ENCODE results near the gene NPS.

The NPS gene, protein sequence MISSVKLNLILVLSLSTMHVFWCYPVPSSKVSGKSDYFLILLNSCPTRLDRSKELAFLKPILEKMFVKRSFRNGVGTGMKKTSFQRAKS

DNA sequence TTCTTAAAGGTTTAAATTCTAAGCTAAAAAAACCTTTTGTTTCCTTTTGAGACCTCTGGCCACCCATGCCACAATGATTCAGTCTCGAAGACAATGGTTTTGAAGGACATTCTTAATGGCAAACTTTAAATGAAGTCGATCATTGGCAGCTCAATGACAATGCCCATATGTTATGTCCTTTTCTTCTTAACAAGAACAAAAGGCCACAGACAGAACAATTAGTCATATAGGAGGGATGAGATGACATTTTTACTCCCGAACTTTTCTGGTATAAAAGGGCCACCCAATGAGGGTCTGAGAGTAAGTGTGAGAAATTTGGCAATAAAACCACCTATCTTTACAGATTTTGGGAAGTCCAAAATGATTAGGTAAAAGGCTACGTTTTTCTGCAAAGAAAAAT is at the start of gene NPS:
TSS of gene NPS (plus strand) at position 301 of the 400 bp plus-strand sequence. CDS start at position 361, 60 bp downstream.
- no peak for DNase-seq

GRCh38 chr10:127500127-127500526 is 49.0 kb upstream of the NPS start:
- no peak for DNase-seq

GRCh38 chr10:127506094-127506493 is 43.0 kb upstream of the NPS start:
- no peak for DNase-seq

- DNase-seq: no peak
Observed at GRCh38 chr10:127522298-127522697, 26.8 kb upstream of the NPS start.

GRCh38 chr10:127523476-127523875 is 25.6 kb upstream of the NPS start:
- no peak for DNase-seq

- DNase-seq: no peak
Observed at GRCh38 chr10:127524229-127524628, 24.9 kb upstream of the NPS start.

DNA sequence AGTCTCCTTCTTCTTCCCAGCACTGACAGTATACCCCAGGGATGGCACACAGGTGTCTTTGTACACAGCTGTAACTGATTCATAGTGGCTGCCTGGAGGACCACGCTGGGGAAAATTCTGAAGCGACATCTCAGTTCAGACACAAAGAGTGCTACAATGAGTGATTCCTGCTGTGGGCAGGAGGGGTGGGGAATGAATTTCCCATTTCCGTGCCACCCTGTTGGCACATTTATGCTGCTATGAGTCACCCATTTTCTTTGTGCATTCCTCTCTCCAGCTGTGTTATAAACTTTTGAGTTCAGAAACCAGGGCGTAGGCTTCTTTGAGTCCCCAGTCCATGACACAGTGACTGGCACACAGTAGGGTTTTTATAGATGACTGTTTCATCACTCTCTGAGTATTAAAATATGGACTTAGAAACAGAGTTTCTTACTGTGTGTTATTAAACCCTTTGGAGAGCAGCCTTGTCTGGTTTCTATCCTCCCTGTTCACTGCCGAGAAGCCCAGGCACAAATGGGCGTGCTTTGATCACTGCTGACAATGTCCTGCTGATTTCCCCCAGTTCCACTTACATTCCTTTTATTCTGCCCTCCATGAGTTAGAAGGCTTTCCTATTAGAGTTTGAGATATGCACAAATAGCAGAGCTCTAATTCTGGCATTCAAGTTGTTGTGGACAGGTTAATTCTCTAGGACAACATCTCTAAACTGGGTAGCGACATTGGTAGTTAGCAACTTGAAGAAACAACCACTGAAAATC is 24.0 kb upstream of the NPS start:
- DNase-seq: no peak

GRCh38 chr10:127525686-127526085 is 23.4 kb upstream of the NPS start:
- DNase-seq: no peak

DNA sequence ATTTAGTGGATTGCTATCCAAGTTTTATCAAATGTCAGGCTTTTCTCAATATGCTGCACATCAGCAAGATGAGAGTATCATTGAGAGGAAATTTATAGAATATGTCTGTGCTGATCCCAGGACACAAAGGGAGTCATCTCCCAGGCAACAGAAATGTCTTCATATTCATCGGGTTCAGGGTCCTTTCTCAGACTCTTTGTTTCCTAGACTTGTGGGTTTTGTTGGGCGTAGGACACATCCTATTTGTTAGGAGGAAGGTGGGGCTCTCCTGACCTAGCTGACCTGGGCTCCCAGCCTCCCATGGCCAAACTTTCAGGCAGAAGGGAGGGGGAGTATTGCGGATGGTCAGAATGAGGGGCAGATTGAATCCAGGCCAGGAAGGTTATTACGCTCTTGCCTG is 22.9 kb upstream of the NPS start:
- DNase-seq: no peak

- no peak for DNase-seq
Observed at GRCh38 chr10:127527320-127527719, 21.8 kb upstream of the NPS start.

DNA sequence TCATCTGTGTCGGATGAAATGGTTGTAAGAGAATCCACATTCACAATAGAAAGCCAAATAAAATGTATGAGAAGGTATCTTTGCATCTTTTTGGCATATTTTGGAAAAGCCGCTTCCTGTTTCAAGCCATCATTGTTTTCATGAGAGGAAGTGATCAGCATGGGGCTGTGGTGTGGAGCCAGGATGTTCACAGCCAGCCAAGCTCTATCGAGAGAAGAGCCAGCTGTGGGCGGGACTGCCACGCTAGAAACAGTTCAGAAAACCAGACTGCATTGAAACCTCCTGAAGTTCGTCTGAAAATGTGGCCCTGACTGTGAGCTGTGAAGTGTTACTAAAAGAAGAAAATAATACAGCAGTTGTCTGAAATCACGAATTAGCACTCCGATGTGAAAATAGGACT is 21.2 kb upstream of the NPS start:
- DNase-seq: no peak

- no peak for DNase-seq
Observed at GRCh38 chr10:127532193-127532592, 16.9 kb upstream of the NPS start.

DNA sequence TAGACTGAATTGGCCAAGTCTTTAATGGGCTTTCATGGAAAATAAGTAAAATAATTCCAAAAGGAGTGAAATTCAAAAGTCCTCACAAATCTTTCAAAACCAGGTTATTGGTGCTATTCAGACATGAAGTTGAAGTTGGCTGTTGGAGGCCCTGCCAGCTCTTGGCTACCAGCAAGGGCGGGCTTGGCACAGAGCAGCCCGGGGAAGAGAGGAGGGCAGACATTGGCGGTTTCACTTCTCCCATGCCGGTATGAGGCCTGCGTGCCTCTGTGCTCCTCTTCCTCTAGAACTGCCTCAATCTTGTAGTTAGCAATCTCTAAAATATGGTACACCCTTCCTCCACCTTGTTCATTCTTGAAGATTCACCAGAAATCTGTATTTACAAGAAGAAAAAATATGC is 16.4 kb upstream of the NPS start:
- DNase-seq: no peak

DNA sequence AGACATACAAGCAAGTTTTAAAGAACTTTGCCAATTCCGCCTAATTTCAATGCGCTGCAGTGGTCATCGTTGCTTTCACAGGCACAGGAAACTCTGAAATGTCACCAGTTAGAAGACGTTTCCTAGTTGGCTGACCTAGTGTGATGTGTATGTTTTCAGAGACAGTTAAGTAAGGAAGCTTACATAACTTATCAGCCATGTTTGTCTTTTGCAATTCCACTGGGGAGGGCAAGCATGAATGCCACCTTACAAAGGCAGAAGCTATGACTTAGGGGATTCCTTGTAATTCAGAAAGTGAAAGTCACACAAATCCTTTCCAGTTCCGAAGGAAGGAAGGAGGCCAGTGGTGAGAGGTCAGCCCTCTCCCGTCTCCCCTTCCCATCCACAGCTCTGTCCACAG is 15.0 kb upstream of the NPS start:
- DNase-seq: no peak

DNA sequence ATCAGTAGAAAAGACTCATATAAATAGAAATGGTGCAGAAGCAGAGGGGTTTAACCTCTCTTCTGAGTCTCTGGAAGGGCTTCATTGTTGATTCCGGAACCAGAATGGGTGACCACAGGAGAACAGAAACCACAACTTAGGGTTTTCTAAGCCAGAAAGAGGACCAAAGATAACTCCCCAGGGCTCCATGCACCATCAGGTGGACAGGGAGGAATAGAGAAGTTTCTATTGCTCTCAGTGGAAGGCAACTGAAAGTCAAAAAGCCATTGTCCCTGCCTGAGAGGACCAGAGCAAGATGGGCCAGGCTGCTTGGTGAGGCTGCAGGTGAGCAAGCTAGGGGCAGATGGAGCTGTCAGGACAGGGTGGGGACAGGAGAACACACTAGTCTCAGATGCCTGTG is 14.6 kb upstream of the NPS start:
- DNase-seq: no peak

DNA sequence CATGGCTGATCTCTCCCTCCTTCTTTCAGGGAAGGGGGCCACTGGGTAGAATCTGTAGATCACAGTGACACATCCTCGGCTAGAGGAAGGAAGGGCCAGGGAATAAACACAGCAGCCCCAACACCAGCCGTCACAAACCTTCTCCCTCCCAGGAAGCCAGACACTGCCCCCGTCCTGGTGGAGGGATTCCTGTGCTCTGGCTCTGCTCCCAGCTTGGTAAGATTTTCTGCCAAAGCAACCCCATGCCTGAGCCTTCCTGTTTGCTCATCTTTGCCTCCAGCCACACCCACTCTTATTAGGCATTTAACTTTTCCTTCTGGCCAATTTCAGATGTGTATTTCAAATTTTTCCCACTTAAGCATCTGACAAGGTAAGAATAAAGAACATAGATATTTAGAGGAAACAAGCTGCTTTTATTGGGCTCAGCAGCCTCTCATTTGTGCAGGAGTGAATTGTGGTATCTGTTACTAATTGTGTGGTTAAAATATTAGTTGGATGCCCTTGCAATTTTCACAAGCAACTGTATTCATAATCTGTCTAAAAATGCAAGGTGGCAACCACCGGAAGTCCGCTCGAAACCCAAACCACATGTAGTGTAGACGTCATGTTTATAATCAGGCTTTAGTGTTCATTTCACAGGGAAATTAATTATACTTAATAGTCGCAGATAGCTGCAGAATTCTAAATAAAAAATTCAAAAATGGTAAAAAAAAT is 13.2 kb upstream of the NPS start:
- DNase-seq: no peak

DNA sequence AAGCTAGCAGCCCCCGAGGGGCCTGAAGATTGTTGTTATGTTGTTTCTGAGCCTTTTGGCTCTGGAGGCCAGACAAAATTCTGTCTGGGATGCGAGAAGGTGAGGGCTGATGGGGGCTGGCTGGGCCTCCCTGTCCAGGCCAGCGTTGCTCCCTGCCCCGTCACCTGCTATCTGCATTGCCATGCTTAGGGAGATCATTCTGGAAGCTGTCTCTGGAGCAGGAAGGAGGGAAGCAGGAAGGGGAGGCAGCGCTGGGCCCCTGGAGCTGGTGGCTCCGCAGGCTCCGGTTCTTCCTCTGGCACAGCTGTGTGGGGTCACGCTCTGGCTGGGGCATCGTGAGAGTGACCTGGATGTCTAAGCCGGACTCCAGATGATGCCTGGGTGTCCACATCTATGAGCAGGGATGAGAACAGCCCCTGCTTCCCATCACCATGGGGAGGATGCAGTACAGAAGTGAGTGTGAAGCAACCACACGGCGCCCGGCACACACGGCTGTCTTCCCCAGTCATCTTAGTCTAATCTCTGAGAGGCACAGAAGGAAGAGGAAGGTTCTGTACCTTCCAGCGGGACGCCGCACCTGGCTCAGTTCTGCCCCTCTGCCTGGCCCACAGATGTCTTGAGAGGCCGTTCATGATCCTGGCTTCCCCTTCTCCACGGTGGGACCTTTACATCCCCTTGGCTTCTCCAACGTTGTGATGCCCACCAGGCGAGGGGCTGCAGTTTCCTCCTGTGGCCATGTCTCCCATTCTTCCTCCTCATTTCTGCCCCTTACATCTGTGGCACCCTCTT is 11.9 kb upstream of the NPS start:
- DNase-seq: no peak

GRCh38 chr10:127537924-127538323 is 11.2 kb upstream of the NPS start:
- DNase-seq: no peak

DNA sequence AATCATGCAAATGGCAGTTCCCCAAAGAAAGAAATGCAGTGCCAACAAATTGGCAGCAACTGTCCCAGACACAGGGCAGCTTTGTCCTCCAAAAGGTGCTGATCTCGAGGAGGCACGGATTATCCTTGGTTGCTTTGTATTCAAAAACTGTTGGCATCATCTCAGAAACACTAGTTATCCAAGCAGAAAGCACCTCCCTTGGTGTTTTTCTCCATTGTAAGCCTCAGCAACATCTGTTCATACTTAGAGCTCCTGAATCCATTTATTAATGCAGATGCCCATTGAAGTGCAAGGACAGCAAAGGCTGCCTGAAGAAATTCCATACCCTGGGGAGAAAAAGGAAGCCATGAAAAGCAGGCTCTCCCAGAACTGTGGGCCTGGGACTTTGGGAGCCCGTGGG is 1.1 kb upstream of the NPS start:
- no peak for DNase-seq

DNA sequence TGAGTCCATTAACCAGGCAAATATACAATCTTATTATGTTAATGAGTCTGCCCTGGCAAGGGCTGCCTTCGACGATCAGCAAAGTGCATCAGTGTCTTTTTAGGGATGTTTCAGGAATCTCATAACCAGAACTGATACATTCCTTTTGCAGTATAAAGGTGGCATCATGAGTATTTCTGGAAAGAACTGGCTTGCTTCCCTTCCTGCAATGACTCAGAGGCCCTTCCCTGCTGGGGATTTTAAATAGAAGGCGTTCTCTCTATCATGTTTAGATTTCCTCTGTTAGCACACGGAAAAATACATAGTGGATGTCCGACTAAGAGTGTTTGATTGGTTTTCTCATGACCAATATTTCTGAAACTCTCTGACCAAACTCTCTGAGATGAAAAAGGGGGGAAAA is 1.8 kb downstream of the NPS start:
- DNase-seq: no peak

DNA sequence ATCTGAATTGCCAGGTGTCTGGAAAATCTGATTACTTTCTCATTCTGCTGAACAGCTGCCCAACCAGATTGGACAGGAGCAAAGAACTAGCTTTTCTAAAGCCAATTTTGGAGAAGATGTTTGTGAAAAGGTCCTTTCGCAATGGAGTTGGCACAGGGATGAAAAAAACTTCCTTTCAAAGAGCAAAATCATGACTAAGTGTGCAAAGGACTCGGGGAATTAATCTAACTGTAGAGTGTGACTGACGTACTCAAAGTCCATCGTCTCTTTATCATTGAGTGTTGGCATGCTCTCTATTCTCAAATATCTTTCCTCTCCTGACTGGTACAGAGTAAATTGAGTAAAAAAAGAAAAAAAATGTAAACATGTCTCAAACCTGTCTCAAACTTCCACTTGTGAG is 3.3 kb downstream of the NPS start:
- DNase-seq: no peak

GRCh38 chr10:127553417-127553816 is 4.3 kb downstream of the NPS start:
- no peak for DNase-seq

DNA sequence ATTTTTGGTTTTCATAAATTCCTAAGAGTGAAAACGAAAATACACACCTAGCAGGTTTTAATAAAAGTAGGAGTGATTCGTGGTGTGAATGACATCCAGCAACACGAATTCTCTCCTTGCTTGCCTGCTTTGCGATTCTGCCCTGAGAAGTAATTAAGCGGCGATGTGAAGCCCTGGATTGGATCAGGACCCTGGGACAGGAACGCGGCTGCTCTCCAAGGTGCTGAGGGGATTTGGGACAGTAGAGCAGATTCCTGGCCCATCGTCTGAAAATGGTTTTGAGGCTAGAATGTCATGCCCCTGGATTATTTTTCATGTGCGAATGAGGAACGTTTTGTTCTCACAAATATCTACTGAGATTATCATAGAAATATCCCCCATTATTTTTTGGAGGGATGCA is 7.8 kb downstream of the NPS start:
- no peak for DNase-seq

GRCh38 chr10:127561647-127562046 is 12.5 kb downstream of the NPS start:
- DNase-seq: no peak
